ENCODE results near the gene RAB21. TPM values are rescaled to one million over a fixed set of nuclear protein-coding genes. Genes with fewer than 3 reads are reported as not detected.

RAB21 gene
- total RNA-seq, 1 donor from 2014 or later, result 44.0 TPM

GRCh38 chr12:71764587-71765321, 10.1 kb downstream of the RAB21 start:
- Mint-ChIP-seq H3K27me3 (ENCODE audit: low read depth) (no peaks in the 10 kb centered on the region), H3K4me1 (peaks cover 2% of the 10 kb centered on the region), H3K4me3 (no peak overlapping the region), H3K27ac (no peak overlapping the region), H3K36me3 (peaks cover 5% of the 10 kb centered on the region), H3K9me3 (peaks cover 6% of the 10 kb centered on the region)
- DNase-seq (ENCODE audit: low spot score in 2 of 2, unreplicated experiment in 2 of 2), result no peak
- TF ChIP-seq CTCF (IDR thresholded peaks at IDR 0.05; ENCODE audit: unreplicated experiment), result no peak

- Mint-ChIP-seq H3K36me3 (peaks cover 10% of the 10 kb centered on the region), H3K4me1 (peaks cover 2% of the 10 kb centered on the region), H3K27ac (no peak overlapping the region), H3K9me3 (peaks cover 6% of the 10 kb centered on the region), H3K27me3 (ENCODE audit: low read depth) (no peaks in the 10 kb centered on the region), H3K4me3 (no peak overlapping the region)
- TF ChIP-seq CTCF (IDR thresholded peaks at IDR 0.05; ENCODE audit: unreplicated experiment), result no peak
- DNase-seq (ENCODE audit: low spot score in 2 of 2, unreplicated experiment in 2 of 2), result no peak
Observed at GRCh38 chr12:71766202-71766601, 11.5 kb downstream of the RAB21 start.

GRCh38 chr12:71767183-71767582, 12.5 kb downstream of the RAB21 start:
- DNase-seq (ENCODE audit: low spot score in 2 of 2, unreplicated experiment in 2 of 2), result no peak
- no peak for TF ChIP-seq CTCF (IDR thresholded peaks at IDR 0.05; ENCODE audit: unreplicated experiment)
- Mint-ChIP-seq H3K36me3 (peaks cover 17% of the 10 kb centered on the region), H3K27ac (no peak overlapping the region), H3K4me3 (no peak overlapping the region), H3K27me3 (ENCODE audit: low read depth) (no peaks in the 10 kb centered on the region), H3K9me3 (peaks cover 6% of the 10 kb centered on the region), H3K4me1 (peaks cover 2% of the 10 kb centered on the region)

GRCh38 chr12:71768900-71769299, 14.2 kb downstream of the RAB21 start:
- TF ChIP-seq CTCF (IDR thresholded peaks at IDR 0.05; ENCODE audit: unreplicated experiment), result no peak
- DNase-seq (ENCODE audit: low spot score in 2 of 2, unreplicated experiment in 2 of 2), result no peak
- Mint-ChIP-seq H3K27ac (no peak overlapping the region), H3K4me3 (no peak overlapping the region), H3K9me3 (peaks cover 6% of the 10 kb centered on the region), H3K36me3 (peaks cover 20% of the 10 kb centered on the region), H3K4me1 (peaks cover 2% of the 10 kb centered on the region), H3K27me3 (ENCODE audit: low read depth) (no peaks in the 10 kb centered on the region)

GRCh38 chr12:71771069-71771468, 16.4 kb downstream of the RAB21 start:
- H3K4me1 Mint-ChIP-seq, result peaks cover 2% of the 10 kb centered on the region
- no peak for DNase-seq (ENCODE audit: low spot score in 2 of 2, unreplicated experiment in 2 of 2)
- no peak for TF ChIP-seq CTCF (IDR thresholded peaks at IDR 0.05; ENCODE audit: unreplicated experiment)
- no peak overlapping the region for H3K4me3 Mint-ChIP-seq
- no peaks in the 10 kb centered on the region for H3K9me3 Mint-ChIP-seq
- peaks cover 25% of the 10 kb centered on the region for H3K36me3 Mint-ChIP-seq
- no peak overlapping the region for H3K27ac Mint-ChIP-seq
- no peaks in the 10 kb centered on the region for H3K27me3 Mint-ChIP-seq (ENCODE audit: low read depth)
